Epidermal melanocyte (primary cell): ENCODE data around the gene C2orf76.
"Not testable (repeated sequence)": the region's sequence is repeated elsewhere in the genome, so short reads cannot be mapped to it uniquely, and the experiment has no call there.

Source experiments
- DNase-seq: peaks from one replicate; pipeline ENCODE4 v3.0.0; 2011; ENCODE audit warnings: low spot score; ENCODE audit not compliant: insufficient read length

The C2orf76 gene

DNA sequence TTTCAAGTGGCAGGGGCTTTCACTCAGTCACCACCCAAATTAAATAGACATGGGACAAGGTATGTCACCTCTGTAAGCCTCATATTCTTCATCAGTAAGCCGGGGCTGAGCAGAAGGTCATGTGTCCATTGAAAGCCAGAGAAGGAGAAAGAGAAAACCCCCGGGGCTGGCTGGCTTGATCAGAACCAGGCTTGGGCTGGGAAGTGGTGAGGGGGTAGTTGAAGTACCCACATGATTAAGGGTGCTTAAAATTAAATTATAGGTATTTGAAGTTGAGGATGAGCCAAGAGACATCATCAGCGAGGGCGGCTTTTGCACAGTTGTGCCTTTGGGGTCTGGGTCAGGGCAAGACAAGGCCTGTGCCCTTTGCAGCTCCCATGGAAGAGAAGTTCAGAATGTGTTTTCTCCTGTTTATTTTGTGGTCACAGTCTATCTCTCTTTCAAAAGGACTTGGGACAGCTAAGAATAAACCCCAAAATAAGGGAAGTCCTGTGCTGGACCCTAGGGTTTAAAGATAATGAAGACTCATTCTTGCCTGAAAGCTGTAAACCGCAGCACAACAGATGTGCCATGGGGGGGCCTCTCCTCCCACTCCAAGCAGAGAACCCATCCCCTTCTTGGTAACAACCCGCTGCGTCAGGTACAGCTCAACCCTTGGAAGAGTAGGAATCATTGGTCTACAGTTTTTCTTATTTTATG, 10.8 kb upstream of the C2orf76 start:
- DNase-seq: no peak

DNA sequence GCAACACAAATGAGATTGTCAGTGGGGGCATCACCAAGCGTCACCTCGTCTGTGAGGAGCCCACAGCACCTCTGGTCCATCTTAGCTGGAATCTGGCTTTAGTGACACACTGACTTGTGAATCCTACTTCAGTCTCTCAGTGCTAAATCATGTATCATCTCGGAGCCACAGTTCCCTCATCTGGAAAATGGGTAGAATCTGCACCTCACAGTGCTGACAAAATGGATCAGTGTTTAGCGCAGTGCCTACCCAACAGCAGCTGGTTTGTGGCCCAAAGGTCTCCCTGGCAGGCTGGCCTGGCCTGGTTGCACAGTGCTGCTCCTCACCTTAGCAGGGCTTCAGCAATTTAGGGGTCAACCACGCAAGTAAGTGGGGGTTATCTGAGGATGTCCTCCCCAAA, 10.2 kb upstream of the C2orf76 start:
- DNase-seq: no peak

DNA sequence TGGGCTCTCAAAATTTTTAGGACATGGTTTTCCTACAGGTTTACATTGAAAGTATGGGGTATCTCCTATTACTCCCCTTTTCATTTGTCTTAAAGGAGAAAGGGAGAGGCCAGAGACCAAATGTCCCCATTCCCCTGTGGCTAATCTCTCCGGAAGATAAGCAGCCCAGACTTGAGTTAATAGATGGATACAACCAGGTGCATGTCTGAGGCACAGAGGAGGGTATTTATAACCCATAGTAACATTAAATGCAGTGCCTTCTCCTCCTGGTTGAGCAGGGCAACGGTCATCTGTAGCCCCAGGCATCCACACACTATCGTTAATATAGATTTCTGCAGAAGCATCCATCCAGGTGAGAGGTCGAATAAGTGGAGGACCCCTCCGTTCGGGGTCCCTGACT, 9.8 kb upstream of the C2orf76 start:
- DNase-seq: not testable (repeated sequence)

GRCh38 chr2:119373907-119374745, 7.5 kb upstream of the C2orf76 start:
- DNase-seq: not testable (repeated sequence)

- no peak for DNase-seq
Observed at GRCh38 chr2:119372778-119373568, 6.3 kb upstream of the C2orf76 start.

DNA sequence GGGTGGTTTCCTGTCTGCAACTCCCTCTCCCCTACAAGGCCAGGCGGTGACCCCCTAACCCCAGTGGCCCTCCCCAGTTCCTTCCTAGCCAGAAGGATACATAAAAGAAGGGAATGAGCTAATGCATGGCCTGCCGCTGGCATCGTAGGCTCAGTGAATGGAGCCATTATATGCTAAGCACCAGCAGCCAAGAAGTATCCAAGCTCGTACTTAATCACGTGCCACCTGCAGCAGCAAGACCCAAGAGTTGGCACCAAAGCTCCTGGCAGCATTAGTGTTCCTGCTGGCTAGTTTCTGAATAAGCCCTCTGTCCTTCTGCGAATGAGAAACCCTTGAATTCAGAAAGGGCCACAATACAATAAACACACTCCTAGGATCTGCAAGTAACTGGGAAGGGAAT, 4.5 kb upstream of the C2orf76 start:
- DNase-seq: peak; percentile 67

- no peak for DNase-seq
Observed at GRCh38 chr2:119369845-119370244, 3.2 kb upstream of the C2orf76 start.

- DNase-seq: no peak
Observed at GRCh38 chr2:119367472-119368099, 952 bp upstream of the C2orf76 start.

GRCh38 chr2:119366161-119366648, 429 bp downstream of the C2orf76 start:
- no peak for DNase-seq

DNA sequence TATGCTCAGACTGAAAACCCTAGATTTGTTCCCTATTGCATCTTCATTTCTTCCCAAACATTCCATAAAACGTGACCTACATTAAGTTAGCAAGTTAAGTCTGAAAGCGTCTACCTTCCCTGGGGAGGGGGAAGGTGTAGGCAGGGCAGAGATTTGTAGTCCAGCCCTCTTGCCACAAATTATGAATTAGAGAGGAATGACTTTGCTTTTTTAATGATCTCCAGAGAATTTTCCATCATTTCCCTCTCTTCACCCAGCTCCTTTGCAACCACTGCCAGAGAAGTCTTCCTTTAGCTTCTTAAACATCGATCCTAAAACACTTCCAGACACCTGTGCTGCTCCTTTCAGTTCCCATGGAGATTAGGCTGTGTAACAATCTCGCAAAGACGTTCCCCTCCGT, 1.2 kb downstream of the C2orf76 start:
- no peak for DNase-seq

GRCh38 chr2:119364798-119365197, 1.8 kb downstream of the C2orf76 start:
- DNase-seq: no peak

DNA sequence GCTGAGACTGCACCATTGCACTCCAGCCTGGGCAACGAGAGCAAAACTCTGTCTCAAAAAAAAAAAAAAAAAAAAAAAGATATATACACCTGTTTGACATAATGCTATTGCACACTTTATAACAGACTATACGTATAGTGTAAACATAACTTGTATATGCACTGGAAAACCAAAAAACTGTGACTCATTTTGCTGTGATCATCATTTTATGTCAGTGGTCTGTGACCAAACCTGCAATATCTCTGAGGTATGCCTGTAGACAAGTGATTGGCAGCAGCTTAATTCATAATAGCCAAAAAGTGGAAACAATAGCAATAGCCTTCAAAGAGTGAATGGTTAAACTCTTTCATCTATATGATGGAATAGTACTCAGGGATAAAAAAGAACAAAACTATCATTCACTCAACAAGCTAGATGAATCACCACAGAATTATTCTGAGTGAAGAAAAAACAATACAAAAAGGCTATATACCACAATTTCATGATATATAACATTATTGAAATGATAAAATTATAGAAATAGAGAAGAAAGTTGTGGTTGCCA, 6.1 kb downstream of the C2orf76 start:
- DNase-seq: no peak

DNA sequence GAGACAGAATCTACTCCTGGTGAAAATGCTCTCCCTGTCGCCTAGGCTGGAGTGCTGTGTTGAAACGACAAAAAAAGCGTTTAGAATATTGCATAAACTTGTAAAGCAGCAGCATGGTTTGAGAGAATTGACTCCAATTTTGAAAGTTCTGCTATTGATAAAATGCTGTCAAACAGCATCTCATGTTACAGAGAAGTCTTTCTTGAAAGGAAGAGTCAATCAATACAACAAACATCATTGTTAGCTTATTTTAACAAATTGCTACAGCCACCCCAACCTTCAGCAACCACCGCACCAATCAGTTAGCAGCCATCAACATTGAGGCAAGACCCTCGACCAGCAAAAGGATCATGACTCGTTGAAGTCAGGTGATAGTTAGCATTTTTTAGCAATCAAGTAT, 6.9 kb downstream of the C2orf76 start:
- no peak for DNase-seq

- no peak for DNase-seq
Observed at GRCh38 chr2:119354860-119355259, 11.8 kb downstream of the C2orf76 start.

DNA sequence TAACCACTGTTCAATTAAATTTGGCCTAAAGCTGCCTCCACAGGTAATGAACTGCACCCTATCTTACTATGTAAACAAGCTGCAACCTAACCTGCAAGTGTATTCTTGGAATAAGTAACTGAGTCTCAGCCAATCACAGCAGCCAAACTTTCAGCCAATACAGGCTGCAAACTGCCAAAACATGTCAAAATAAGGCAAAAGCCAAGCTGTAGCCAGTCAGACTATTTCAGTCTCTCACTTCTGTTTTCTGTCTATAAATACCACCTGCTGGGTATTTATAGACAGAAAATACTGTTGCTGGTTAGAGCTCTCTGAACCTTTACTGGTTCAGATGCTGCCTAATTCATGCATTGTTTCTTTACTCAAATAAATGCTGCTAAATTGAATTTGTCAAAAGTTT, 14.3 kb downstream of the C2orf76 start:
- DNase-seq: no peak

GRCh38 chr2:119350311-119350998, 16.2 kb downstream of the C2orf76 start:
- DNase-seq: no peak

GRCh38 chr2:119349289-119349688, 17.3 kb downstream of the C2orf76 start:
- DNase-seq: no peak

GRCh38 chr2:119341684-119342083, 24.9 kb downstream of the C2orf76 start:
- no peak for DNase-seq

DNA sequence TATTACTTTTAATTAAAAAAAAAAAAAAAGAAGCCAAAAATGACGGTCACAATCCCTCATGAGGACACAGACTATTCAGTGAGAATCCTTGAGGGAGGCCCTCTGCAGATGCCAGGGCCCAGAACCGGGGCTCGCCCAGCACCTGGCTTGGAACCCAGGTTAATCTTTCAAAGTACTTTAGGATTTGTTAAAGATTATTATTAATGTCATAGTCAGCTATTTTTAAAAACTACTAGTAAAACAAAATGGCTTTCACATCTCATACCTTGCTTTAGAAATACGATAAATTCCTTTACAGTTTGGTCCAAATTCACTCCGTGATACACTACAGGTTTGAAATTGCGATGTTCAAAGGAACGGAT, 27.1 kb downstream of the C2orf76 start:
- DNase-seq: no peak

DNA sequence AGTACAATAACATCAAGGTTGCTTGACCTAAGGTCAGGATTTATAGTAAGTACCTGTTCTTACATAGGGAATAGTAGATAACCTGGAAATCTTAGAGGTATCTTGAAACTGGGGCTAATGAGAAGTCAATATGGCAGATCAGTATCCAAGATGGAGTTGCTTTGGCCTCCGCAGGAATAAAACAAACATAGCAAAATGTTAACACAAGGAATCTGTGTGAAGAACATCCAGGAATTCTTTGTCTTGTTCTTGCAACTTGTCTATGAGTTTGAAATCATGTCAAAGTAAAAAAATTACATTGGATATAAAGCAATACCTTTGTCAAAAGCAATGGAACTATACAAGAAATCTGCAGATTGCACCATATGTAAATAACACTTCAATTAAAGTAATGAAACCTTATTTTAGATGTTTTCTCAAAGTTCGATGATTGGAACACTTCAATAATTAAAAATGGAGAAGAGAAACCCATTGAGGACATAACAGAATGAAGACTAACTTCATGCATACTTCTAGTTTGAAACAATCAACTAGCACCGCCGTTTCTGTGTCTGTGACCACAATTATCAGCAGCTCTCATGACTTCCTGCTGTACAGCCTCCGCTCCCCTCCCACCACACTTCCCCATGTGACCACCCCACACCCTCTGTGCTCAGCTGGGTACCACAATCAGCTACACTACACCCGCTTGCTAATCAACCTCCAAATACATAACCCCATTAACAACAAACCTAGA, 27.6 kb downstream of the C2orf76 start:
- DNase-seq: no peak
